ENCODE data around the gene CHST11.

Gene CHST11

DNA sequence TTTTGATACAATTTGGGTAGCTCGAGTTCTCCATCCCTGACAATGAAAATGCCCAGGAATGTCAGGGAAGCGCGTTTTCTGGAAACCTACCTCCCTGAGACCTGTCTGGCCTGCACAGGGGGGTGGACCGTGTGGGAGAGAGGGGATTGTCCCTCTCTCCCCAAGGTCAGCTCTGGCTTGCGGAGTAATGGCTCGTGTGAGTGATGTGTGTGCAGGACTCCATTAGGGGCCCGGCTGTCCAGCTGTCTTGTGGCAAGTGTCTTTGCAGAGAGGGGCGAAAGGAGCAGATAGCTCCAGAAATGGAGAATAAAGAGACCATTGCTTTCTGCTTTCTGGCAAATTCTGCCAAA lies 215.3 kb downstream of the CHST11 start:
- peak overlapping the region; percentile 5 for H3K4me3 ChIP-seq (ENCODE audit: low read length)

DNA sequence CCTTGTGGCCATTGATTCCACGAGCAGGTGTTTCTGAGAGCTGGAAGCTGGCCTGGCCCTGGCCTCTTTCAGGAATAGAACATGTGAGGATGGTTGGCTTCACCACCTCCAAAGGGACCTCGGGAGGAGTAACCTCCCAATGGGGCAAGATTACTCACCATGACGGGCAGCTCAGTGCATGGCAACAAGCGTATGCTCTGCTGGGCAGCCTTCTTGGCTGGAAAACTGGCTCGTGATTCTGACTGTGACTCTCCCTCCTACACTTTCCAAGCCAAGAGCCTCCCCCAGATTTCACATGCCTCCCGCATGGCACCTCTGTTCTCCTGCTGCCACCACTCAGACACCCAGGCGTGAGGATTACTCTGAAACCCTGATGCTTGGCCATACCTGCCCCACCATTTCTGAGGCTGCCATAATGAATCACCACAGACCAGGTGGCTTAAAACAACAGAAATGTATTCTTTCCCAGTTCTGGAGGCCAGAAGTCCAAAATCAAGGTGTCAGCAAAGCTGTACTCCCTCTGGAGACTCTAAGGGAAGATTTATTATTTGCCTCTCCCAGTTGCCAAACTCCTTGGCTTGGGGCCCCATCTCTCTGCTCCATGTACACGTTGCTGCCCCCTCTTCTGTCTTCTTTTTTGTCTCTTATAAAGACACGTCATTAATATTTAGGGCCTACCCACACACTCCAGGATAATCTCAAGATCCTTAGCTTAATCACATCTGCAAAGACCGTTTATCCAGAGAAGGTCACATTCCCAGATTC lies 215.9 kb downstream of the CHST11 start:
- TF ChIP-seq, protein P1, sequence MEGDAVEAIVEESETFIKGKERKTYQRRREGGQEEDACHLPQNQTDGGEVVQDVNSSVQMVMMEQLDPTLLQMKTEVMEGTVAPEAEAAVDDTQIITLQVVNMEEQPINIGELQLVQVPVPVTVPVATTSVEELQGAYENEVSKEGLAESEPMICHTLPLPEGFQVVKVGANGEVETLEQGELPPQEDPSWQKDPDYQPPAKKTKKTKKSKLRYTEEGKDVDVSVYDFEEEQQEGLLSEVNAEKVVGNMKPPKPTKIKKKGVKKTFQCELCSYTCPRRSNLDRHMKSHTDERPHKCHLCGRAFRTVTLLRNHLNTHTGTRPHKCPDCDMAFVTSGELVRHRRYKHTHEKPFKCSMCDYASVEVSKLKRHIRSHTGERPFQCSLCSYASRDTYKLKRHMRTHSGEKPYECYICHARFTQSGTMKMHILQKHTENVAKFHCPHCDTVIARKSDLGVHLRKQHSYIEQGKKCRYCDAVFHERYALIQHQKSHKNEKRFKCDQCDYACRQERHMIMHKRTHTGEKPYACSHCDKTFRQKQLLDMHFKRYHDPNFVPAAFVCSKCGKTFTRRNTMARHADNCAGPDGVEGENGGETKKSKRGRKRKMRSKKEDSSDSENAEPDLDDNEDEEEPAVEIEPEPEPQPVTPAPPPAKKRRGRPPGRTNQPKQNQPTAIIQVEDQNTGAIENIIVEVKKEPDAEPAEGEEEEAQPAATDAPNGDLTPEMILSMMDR (conservative IDR thresholded peaks at IDR 0.05; ENCODE audit: low read depth, low read length), result no peak
- DNase-seq (ENCODE audit: low read depth), result peak; percentile 92
- no peak overlapping the region for H3K4me3 ChIP-seq (ENCODE audit: low read length)

More for the DNA sequence above, 215.3 kb downstream of the CHST11 start:
- TF ChIP-seq, protein P1 (conservative IDR thresholded peaks at IDR 0.05; ENCODE audit: low read depth, low read length), result no peak
- no peak for DNase-seq (ENCODE audit: low read depth)

DNA sequence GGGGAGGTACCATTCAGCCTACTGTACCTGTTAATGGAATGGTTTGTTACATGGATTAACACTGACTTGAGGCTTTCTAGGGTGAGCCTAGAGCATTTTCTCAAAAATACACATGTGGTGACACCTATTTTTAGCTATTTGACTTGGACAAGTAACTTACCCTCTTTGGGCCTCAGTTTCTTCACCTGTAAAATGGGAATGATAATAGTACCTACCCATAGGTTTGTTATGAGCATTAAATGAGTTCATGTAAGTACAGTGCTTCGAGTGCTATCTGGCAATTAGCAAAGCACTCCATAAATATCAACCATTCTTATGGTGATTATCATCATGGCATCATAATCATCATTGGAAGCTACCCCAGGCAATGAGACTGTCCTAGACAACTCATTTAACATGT lies 216.5 kb downstream of the CHST11 start:
- H3K4me3 ChIP-seq (ENCODE audit: low read length), result no peak overlapping the region
- TF ChIP-seq, protein P1 (conservative IDR thresholded peaks at IDR 0.05; ENCODE audit: low read depth, low read length), result no peak

DNA sequence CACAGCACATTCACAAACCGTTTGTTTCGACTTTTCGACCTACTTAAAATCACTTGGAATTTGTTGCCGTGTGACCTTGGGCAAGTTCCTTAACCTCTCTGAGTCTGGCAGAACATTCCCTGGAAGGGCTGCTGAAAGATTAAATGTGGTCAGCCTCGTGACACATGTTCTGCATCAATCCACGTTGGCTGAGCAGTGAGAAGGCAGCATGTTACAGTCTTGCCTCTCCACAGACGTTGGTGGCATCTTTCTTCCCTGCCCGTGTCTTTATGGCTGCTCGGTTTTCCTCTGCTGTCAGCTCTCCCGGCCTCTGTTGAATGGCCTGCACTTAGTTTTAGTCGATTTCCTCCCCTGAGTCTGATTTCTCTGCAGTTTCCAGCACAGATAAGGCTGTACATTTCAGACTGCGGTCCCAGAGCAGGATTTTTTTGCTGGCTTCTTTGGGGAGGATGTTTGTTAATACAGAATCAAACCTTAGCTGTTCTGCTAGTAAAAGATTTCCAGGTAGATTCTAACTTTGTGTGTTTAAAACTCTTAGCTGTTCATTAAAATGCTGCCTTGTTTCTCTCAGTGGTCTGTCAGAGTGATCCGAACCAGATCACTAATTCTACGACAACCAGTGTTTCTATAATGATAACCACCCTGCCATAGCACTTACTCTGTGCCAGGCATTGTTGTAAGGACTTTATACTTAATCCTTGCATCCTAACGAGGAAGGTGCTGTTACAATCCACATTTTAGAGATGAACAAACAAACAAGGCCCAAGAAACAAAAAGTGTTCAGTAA lies 217.1 kb downstream of the CHST11 start:
- TF ChIP-seq, protein P1 (conservative IDR thresholded peaks at IDR 0.05; ENCODE audit: low read depth, low read length), result no peak
- no peak for DNase-seq (ENCODE audit: low read depth)
- no peak overlapping the region for H3K4me3 ChIP-seq (ENCODE audit: low read length)

More for the DNA sequence above, 216.5 kb downstream of the CHST11 start:
- no peak for DNase-seq (ENCODE audit: low read depth)

DNA sequence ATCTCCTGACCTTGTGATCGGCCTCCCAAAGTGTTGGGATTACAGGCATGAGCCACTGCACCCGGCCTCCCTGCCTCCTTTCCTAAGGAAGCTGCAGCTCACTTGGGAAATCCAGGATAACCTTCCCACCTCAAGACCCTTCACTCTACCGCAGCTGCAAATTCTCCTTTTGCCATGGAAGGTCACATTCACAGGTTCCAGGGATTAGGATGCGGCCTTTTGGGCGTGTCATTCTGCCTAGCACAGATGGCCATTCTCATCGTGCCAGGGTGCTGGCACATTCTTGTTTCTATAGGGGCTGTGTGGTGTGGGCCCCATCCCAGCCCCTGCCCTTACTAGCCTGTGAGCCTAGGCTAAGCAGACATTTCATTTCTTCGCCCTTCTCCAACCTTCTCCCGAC lies 219.9 kb downstream of the CHST11 start:
- H3K4me3 ChIP-seq (ENCODE audit: low read length), result no peak overlapping the region
- TF ChIP-seq, protein P1 (conservative IDR thresholded peaks at IDR 0.05; ENCODE audit: low read depth, low read length), result no peak
- DNase-seq (ENCODE audit: low read depth), result no peak

DNA sequence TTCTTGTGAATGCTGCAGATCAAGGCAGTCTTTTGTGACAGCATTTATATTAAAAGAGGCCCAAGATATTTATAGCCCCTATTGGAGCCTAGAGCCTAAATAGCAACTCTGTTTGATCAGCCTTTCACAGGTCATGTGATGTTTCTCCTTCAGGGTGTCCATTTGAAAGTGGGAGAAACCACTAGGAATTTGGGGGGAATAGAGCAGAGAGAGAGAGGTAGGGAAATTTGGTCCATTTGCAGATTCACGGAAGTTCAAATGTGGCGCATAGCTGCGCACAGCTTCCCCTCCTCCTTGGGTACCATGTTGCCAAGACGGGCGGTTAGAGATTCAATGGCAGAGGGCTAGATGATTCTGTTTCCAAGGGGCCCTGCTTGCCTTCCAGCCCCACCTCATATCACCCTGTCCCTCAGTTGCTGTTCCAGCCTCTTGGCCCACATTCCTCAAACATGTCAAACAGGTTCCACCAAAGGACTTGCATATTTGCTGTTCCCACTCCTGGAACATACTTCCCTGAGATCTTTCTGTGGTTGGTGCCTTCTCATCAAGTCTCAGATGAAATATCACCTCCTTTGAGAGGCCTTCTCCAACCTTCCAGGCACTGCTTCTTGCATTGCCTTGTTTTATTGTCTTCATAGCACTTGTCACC lies 220.8 kb downstream of the CHST11 start:
- TF ChIP-seq, protein P1 (conservative IDR thresholded peaks at IDR 0.05; ENCODE audit: low read depth, low read length), result no peak
- no peak for DNase-seq (ENCODE audit: low read depth)
- no peak overlapping the region for H3K4me3 ChIP-seq (ENCODE audit: low read length)

Data from retinal pigment epithelial cell (primary cell).